ENCODE results near the gene IL17RA. TPM values are rescaled to one million over a fixed set of nuclear protein-coding genes. Genes with fewer than 3 reads are reported as not detected.
"Not testable (repeated sequence)": the region's sequence is repeated elsewhere in the genome, so short reads cannot be mapped to it uniquely, and the experiment has no call there.

IL17RA gene, protein sequence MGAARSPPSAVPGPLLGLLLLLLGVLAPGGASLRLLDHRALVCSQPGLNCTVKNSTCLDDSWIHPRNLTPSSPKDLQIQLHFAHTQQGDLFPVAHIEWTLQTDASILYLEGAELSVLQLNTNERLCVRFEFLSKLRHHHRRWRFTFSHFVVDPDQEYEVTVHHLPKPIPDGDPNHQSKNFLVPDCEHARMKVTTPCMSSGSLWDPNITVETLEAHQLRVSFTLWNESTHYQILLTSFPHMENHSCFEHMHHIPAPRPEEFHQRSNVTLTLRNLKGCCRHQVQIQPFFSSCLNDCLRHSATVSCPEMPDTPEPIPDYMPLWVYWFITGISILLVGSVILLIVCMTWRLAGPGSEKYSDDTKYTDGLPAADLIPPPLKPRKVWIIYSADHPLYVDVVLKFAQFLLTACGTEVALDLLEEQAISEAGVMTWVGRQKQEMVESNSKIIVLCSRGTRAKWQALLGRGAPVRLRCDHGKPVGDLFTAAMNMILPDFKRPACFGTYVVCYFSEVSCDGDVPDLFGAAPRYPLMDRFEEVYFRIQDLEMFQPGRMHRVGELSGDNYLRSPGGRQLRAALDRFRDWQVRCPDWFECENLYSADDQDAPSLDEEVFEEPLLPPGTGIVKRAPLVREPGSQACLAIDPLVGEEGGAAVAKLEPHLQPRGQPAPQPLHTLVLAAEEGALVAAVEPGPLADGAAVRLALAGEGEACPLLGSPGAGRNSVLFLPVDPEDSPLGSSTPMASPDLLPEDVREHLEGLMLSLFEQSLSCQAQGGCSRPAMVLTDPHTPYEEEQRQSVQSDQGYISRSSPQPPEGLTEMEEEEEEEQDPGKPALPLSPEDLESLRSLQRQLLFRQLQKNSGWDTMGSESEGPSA
- total RNA-seq (2014; rRNA removed): 11.2 and 13.6 TPM in 2 replicates
- 5.4 TPM for polyA plus RNA-seq (2012)

DNA sequence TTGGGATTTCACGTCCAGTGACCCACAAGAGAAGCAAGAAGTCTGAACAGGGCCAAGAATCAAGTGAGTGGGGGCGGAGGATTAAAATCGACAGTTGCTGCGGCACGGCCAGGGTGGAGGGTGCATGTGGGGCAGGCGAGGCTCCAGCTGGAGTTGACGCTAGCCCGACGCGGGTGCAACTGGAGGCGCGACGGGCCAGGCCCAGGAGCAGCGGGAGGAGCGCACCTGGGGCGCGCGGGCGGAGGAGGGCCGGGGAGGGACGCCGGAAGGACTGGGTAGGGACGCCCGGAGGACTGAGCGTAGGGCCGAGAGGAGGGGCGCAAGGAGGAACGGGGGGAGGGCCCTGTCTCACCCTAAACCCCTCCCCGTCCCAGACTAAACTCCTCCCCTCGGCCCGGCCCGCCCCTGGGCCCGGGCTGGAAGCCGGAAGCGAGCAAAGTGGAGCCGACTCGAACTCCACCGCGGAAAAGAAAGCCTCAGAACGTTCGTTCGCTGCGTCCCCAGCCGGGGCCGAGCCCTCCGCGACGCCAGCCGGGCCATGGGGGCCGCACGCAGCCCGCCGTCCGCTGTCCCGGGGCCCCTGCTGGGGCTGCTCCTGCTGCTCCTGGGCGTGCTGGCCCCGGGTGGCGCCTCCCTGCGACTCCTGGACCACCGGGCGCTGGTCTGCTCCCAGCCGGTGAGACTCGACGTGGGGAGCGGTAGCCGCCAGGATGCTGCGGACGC lies at the start of gene IL17RA:
TSS of gene IL17RA (plus strand) at position 447 of the 723 bp plus-strand sequence. CDS start at position 539, 92 bp downstream.
- peak; percentile 80 for DNase-seq (ENCODE audit: low read depth)

DNA sequence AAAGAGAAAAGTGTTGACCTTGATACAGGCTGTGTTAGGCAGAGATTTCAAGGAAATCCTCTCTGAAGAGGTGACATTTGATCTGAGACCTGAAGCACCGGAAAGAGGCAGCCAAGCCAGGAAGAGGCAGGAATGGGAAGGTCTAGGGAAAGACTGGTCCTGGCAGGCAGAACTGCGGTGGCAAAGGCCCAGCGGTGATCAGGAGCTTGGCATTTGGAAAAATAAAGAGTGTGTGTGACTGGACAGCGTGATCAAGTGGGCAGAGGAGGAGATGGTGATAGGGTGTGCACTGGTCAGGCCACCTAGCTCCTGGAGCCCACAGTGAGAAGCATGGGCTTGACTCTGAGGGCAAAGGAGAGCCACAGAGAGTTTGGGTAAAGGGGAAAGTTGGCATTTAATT lies 49.6 kb upstream of the IL17RA start:
- DNase-seq (ENCODE audit: low read depth): no peak

DNA sequence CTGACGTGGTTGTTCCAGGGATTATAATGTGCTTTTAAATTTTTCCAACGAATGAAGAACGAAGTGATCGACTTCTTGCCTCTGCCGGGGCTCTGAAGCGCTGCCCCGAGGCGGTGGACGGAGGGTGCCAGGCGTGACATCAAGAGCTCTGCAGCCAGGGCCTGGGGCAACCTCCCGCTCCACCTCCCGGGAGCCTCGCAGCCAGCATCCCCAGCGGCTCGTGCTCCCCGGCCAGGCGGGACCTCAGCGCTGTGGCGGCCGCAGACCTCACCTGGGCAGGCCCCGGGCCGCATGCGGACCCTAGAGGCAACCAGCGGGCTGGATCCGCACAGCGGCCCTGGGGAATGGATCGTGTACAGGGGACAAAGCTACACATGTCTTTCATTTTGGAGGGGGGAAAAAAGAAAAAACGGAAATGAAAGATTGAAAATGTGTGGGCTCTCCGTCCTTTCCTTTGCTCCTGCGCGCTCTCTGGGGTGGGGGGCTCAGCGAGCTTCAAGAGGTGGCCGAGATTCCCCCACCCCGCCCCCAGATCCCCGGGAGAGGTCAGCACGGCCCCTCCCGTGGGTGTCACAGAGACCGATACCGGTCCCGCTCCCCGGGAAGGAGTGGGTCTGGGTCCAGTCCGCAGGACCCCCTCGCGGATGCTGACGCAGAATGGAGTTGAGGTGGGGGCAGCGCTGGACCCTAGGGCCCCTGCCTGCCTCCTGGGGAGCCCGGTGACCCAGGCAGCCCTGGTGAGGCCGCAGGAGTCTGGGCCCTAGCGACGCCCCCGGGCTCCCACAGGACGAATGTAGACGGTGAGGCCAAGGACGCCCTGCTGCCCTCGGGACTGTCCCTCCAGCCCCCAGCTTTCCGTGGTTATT lies 48.6 kb upstream of the IL17RA start:
- DNase-seq (ENCODE audit: low read depth): not testable (repeated sequence)

DNA sequence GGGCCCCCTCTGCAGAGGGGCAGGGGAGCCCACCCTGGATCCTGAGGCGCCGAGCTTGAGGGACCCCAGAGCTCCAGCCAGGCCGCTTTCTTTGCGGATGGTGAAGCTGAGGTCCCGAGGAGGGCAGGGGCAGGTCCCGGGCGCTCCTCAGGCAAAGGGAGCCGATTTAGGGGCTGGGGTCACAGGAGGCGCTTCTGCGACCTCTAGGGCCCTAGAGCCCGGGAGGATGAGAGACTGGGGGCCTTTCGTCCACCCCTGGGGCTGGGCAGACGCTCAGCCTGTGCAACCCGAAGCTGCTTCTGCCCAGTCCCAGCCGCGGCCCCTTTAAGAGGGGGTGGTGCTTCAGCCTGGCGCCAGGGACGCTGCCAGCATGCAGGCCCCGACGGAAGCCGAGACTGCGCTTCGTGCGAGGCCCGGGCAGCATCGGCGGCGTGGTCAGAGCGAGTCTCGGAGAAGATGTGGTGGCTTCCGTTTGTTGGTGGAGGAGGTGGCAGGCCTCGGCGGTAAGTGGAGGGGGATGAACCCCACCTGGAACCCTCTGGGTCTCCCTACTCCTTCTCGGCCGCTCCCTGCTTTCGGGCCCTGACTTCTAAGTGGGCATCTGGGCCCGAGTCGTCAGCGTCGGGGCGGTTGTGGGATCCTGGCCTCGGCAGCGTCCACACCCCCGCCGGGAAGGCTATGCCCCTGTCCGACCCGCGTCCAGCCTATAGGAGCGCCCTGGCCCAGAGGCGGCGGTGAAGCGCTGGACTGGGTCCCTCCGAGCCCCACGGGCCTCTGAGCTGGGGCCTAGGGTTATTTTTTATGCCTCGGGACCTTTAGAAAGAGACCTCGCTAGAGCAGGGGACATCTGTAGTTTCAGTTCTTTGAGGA lies 47.7 kb upstream of the IL17RA start:
- DNase-seq (ENCODE audit: low read depth): peak; percentile 19

DNA sequence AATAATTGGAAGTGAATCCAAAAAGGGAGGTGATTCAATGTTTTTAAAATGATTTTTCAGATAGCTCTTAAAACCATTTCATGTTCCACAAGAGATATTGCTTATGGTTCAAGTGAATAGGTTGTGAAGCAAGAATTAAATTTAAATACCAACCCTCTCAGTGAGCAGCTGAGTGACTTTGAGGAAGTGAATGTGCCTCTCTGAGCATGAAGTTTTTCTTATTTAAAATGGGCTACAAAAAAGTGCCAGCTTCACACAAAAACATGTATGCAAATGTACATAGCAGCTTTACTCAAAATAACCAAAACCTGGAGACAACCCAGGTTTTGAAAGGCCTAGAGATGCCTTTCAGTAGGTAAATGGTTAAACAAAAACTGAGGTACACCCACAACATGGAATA lies 41.3 kb upstream of the IL17RA start:
- DNase-seq (ENCODE audit: low read depth): no peak

DNA sequence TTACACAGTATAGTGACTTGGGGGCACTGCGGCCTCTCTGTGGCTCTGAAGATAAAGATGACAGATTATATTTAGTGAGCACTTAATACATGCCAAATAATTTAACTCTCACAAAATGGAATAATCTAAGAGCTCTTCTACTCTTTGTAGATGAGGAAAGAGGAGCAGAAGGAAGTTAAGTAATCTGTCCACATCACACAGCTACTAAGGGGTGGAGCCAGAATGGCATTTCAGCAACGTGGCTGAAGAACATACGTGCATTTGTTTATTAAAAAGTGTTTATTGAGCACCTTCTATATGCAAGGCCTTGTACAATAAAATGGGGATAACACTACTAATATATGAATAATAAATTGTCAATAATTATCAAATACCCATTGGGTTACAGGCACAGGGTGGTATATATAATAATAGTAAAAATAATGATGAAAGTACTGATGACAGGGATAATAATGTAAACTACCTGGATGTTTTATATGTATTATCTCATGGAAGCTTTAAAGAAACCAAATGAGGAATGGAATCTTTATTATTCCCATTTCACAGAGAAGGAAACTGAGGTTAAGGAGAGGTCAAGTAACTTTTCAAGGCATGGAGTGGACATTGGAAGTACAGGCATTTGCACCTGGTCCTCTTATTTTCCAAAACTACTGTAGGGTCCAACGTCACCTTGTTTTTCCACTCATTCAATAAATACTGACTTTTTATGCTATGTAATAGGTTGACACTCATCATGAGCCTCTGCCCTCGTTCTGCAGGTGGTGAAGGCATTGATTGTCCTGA lies 38.0 kb upstream of the IL17RA start:
- no peak for DNase-seq (ENCODE audit: low read depth)

DNA sequence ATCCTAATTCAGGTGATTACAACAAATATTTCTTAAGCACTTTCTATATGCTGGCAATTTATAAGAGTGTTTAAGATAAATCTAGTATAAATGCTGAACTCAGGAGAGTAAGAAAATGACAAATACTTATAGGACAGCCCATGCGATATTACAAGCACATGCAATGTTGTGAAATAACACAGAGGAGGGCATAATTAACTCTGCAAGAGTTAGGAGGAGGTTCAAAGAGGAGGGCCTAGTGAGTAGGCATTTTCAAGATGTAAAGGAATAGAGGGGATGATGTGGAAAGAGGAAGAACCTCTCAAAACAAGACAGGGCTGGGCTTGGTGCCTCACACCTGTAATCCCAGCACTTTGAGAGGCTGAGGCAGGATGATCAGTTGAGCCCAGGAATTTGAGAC lies 37.1 kb upstream of the IL17RA start:
- DNase-seq (ENCODE audit: low read depth): no peak

DNA sequence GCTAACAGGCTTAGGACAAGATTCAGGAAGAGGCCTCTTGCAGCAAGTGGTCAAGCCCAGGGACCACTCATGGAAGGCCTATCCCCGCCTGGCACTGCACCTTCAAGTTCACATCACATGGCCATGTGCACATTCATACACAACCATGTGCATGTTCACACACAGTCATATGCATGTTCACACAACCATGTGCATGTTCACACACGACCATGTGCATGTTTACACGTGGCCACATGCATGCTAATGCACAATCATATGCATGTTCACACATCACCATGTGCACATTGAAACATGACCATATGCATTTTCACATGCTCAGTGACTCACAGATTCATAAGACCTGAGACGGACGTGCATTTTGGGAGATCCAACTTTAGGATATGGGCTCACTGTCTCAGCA lies 28.7 kb upstream of the IL17RA start:
- no peak for DNase-seq (ENCODE audit: low read depth)

DNA sequence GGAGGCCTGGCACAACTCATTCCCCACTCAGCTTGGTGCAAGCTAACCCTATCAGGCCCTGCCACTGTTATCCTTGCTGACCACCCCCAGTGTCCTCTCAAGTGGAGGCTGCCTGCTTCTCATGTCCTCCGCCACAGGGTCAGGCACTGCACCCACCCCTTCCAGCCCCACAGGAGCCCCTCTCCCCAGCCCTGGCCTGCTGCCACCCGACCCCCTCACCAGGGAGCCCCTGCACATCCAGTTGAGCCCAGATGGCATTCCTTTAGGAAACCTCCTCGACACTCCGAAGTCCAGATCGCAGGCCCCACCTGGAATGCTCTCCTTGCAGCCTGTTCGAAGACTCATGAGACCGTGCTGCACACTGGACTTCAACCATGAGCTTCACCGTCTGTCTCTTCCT lies 28.0 kb upstream of the IL17RA start:
- DNase-seq (ENCODE audit: low read depth): no peak

DNA sequence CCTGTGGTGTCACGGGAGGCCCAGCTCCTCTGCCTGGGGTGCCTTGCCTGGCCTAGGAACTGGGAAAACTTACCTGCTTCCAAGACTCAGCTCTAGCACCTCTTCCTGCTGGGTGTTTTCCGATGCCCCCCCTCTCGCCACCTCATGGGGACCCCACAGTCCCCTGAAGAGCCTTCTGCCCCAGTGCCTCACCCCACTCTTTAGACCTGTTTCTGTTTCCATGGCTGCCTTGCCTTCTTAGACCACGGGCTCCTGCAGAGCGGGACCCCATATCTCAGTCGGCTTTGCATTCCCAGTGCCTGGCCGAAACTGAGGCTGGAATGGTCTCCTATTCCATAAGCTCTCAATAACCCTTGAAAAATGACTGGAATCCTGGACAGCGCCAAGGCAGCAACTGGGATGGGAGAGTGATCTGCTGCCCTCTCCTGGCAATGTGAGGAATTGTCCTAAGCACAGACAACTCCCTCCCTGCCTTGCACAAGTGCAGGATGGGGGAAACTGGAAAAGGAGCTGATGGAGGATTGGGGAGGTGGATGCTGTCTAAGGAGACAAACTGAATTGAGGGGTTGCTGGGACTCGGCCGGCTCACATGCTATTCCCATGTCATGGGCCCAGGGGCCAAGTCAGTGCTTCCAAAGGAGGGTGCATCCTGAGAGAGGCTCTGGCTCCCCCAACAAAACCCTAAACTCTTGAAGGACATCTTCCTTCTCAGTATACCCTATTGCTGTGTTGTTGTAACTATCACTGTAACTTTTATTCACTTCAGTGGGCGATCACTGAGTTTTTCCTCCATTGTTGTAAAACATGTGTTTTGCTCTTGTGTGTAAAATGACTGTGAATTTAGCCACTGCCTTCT lies 26.6 kb upstream of the IL17RA start:
- peak; percentile 62 for DNase-seq (ENCODE audit: low read depth)

DNA sequence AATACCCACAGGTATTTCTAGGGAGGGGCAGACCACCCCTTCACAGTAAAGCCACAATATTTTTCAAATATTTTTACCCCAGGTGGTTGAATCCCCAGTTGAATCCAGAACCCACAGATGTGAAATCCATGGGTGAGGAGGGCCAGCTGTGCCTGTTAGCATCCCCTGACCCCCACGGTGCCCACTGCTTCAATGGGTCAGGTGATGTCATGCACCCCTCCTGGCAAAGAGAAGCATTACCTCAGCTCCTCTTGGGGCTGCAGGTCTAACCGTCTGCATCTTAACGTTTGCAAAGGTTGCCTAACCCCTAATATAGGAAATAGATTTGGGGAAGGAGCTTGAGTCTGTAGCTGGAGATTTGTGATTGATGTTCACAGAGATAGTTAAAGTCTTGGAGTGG lies 24.7 kb upstream of the IL17RA start:
- no peak for DNase-seq (ENCODE audit: low read depth)

DNA sequence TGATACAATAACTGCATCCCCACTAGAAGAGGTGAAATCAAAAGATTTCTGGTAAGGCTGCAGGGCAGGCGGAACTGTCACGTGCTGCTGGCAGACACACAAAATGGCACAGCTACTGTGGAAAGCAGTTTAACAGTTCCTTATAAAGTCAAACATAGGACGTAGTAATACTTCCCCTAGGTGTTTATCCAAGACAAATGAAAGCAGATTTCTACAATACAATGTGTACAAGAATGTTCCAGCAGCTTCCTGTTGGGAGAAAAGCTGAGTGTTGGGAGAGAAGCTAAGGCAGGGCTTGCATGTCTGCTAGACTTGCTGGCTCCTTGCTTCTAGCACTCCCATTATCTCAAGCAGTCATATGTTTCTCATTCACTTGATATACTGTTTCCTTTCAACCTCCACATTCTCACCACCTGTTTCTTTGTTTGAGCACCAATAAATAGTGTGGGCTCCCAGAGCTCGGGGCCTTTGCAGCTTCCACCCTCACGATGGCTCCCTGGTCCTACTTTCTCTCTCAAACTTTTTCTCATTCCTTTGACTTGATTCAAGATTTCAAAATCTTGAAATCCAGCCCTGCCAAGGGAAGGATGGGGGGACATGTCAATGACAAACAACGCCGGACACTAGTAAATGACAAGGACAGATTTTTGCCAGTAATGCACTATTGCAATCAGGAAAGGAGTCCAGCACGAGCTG lies 21.2 kb upstream of the IL17RA start:
- no peak for DNase-seq (ENCODE audit: low read depth)

DNA sequence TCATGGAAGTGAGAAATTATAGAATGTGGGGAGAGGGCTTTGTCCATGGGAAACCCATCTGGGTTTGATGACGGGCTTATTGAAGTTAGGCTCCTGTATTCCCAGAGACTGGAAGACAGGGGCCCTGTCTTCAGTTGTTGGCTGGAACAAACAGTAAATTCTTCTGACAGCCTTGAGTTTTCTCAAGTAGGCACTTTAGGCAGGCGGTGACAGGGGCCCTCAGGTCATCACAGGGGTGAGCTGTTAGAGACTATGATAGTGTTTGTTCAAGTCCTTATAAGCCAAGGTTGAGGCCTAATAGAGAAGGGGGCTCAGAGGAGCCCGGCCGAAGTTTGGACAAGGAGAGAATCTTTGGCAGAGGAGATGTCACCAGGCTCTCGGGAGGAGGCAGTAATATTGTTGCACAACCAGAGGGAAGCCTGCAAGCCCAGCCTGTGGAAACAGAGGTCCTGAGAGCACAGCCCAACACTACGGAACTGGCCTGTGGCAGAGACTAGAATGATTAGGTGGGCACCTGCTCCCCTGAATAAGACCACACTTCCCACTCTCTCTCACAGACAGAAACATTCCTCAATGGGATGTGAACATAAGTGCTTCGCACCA lies 20.2 kb upstream of the IL17RA start:
- no peak for DNase-seq (ENCODE audit: low read depth)

DNA sequence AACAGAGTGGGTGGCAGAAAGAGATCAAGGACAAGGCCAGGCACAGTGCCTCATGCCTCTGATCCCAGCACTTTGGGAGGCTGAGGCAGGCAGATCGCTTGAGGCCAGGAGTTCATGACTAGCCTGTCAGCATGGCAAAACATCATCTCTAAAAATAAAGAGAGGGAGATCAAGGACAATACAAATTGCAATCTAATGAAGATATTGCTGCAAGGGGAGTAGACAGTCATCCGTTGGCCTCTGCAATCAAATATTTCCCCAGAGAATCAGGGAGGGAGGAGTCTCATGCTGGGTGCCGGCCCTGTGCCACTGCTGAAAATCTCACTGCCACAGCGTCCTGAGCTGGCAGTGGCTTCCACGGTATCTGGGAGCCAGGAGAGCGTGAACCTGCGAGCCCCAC lies 19.4 kb upstream of the IL17RA start:
- DNase-seq (ENCODE audit: low read depth): no peak

DNA sequence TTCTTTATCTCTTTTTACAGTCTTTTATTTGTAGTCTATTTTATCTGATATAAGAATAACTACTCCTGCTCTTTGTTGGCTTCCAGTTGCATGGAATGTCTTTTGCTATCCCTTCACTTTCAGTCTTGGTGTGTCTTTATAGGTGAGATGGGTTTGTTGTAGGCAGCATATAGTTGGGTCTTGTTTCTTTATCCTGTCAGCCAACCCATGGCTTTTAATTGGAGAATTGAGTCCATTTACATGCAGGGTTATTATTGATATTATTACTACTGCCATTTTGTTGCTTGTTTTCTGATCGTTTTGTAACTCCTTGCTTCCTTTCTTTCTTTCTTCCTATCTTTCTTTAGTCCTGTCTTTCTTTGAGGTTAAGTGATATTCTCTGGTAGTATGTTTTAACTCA lies 11.9 kb upstream of the IL17RA start:
- no peak for DNase-seq (ENCODE audit: low read depth)

DNA sequence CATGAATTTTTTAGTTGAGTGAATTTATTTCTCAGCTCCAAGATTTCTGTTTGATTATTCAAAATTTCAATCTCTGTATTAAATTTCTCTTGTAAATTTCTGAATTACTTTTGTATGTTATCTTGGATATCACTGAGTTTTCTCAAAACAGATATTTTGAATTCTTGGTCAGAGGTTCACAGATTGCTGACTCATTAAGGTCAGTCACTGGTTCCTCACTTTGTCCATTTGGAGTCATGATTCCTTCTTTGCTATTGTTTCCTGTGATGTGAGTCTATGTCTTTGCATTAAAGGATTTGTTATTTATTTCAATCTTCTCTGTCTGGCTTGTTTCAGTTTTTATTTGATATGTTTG lies 10.2 kb upstream of the IL17RA start:
- no peak for DNase-seq (ENCODE audit: low read depth)

DNA sequence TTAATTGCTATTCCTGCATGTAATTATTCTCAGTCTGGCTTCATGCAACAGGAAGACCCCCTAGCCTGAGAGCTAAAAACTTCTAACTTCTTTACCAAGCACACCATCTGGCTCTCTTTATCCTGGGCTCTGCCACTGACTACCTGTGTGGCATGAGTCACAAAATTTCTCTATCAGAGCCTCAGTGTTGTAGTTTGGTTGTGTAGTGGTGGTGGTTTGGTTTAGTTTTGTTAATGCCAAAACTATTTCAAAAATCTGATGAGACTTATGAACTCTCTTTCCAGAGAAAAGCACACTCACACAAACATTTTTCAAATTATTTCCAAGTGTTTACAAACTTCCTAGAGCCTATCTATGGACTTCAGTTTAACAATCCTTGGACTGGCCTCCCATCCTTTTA lies 7.5 kb upstream of the IL17RA start:
- DNase-seq (ENCODE audit: low read depth): peak; percentile 64

Measured in LHCN-M2 (cell line).